AG04449 (cell line): ENCODE measurements around the gene CAV1.

Source experiments
- CTCF ChIA-PET: fragments of 350-600 bp; formaldehyde crosslinking; extraction: SDS; loops from one replicate; lab custom pipeline; 2021; ENCODE audit warnings: antibody characterized with exemption; lab: Yijun Ruan, JAX
- POLR2A ChIA-PET: fragments of 400-600, 350-600 bp; formaldehyde crosslinking; extraction: SDS; loops from one replicate; lab custom pipeline; 2020; ENCODE audit warnings: antibody characterized with exemption, inconsistent platforms; lab: Yijun Ruan, JAX
- DNase-seq: peaks from one replicate; pipeline ENCODE4 v3.0.0-alpha.2; 2010; ENCODE audit warnings: low read depth, low spot score
- H3K4me3 ChIP-seq: 2 replicates; pipeline ENCODE4 v1.5.1; 2011; ENCODE audit warnings: low read depth, mild to moderate bottlenecking, control low read depth, low read length
- TF ChIP-seq, protein P1 (sequence below): IDR thresholded peaks from one replicate; pipeline ENCODE4 v1.5.1; 2011; ENCODE audit warnings: mild to moderate bottlenecking, moderate library complexity, low read length, control low read depth, inconsistent platforms; ENCODE audit not compliant: insufficient read depth; ENCODE audit errors: missing control alignments

CAV1 gene

DNA sequence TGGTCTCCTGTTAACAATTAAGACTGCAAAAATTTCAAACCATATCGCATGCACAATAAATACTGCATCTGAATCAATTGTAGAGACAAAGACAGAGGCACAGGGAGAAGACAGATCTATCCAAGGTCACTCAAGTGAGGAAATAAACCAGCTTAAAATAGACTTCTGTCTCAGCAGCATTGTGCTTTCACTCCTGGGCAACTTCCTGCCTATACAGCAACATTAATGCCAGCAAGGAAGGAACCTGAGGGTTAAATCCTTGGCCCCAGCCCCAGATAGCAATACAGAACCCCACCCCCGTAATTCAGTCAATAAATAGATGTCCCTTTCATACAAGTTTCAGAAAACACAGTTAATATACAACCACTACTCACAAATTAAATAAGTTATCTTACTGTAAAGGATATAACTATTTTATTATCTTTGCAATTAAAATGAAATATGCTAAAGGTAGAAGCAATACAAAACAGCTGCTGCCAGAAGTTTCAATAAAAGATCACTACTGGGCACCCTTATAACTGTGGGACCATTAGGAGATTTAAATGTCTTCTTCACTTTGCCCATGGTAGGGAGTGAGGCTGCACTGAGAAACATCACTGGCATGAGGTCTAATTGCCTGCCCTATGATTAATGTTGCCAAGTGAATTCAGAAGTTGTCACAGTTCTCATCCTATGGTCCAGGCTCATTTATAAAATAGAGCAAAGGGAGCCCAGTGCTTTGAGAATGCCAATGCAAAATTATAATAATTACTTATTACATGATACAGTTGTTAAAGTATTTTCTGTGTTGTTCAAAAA is 49.4 kb downstream of the CAV1 start:
- no peak overlapping the region for H3K4me3 ChIP-seq
- TF ChIP-seq, protein P1, sequence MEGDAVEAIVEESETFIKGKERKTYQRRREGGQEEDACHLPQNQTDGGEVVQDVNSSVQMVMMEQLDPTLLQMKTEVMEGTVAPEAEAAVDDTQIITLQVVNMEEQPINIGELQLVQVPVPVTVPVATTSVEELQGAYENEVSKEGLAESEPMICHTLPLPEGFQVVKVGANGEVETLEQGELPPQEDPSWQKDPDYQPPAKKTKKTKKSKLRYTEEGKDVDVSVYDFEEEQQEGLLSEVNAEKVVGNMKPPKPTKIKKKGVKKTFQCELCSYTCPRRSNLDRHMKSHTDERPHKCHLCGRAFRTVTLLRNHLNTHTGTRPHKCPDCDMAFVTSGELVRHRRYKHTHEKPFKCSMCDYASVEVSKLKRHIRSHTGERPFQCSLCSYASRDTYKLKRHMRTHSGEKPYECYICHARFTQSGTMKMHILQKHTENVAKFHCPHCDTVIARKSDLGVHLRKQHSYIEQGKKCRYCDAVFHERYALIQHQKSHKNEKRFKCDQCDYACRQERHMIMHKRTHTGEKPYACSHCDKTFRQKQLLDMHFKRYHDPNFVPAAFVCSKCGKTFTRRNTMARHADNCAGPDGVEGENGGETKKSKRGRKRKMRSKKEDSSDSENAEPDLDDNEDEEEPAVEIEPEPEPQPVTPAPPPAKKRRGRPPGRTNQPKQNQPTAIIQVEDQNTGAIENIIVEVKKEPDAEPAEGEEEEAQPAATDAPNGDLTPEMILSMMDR: no peak
- ChIA-PET CTCF (interaction anchor here (0.8 to 1.5 kb wide), 3 partner anchors 8 to 252 kb away, joined by 3 to 5 read pairs (median 4); no protein-coding TSS in a partner anchor), POLR2A (interaction anchor here (0.7 kb wide), 1 partner anchor 345 kb away, joined by 4 read pairs; no protein-coding TSS in a partner anchor)
- no peak for DNase-seq

DNA sequence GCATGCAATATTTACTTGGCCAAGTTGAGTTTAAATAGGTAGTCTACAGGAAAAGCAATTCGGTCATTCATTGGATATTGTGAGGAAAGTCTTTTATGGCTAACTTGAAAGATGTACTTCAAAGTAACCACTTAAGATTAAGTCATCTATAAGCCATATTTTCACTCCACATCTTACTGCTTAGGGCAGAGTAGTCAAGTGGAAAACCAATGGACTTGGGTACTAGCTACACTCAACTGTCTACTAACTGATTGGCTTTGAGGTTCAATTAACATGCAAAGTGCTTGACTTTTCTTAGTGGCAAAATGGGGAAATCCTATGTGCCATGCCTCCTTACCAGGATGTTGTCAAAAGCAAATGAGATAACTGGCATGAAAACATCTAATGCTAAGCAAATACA is 51.0 kb downstream of the CAV1 start:
- DNase-seq: no peak
- TF ChIP-seq, protein P1: no peak
- ChIA-PET CTCF (interaction anchor here (3.6 kb wide), 1 partner anchor 50 kb away, joined by 14 read pairs; the partner anchor contains the start of gene CAV1), POLR2A (interaction anchor here (0.6 kb wide), 1 partner anchor 42 kb away, joined by 3 read pairs; no protein-coding TSS in a partner anchor)
- H3K4me3 ChIP-seq: no peak overlapping the region

DNA sequence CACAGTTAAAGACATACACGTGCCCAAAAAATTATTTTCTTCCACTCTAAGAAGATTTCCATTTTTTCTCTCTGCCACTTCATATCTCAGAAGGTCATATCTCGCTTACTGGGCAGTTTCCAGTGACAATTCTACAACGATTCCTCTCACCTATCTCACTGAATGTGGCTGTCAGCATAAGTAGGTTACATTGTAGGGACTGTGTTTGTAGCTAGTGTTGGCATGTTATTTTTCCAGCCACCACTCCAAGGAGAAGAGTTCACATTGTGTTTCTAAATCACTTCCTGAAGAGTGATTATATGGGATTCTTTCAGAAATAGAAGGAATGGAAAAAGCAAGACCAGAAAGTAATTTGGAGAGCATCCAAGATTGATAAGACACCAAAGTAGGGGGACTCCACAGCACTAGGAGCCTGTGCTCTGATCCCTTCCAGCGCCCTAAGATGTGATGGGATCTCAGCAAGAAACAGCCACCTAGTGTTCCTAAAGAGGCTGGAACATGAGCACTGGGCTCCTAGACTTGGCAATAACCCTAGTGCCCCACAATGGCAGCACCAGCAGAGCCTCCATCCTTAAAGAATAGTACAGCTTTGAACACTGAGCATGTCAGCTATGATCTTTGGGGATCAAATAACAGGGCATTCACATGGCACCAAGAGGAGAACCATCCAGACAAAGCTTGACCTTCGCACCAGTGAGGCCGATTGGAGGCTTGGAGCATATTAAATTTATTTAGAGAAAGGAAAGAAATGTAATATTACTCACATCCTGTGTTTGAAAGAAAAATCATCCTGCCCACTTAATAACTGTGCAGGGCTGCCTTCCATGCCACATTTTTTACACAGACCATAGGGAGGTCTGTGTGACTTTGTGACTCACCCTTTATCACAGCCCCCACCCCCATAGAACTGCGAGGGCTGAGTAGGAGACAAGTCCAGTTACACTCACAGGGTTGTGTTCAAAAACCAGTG is 51.8 kb downstream of the CAV1 start:
- ChIA-PET POLR2A (interaction anchor here (0.6 to 1.8 kb wide), 5 partner anchors 11 to 51 kb away, joined by 3 to 7 read pairs (median 3); no protein-coding TSS in a partner anchor), CTCF (interaction anchor here (0.6 to 3.6 kb wide), 6 partner anchors 15 to 340 kb away, joined by 3 to 15 read pairs (median 6); partner anchors contain the start of gene CAV1)

DNA sequence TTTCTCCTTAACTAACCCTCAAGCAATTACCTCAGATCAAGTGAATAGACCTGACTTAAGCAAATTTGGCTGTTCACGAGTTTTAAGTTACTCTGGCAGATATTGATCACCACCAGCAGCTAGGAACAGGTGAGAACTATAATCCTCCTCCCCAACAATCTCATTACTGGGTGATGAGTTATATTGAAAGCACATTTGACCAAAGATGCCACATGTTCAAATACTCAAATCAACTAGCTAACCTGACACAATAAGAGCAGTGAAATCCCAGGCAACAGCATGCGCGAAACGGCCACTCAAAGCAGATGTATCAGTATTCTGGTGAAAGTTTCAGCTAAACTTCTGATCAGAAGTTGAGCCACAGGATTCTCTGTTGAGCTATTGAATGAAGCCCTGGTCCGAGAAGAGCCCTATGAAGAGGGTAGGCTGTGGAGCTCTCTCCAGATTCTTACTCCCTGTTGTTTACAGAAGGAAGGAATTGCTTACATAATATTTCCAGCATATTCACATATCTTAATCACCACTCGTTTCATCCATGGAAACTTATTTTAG is 52.6 kb downstream of the CAV1 start:
- no peak for DNase-seq
- CTCF ChIA-PET: interaction anchor here (0.6 to 3.6 kb wide), 10 partner anchors 12 to 340 kb away, joined by 3 to 15 read pairs (median 5); partner anchors contain the start of gene CAV1
- POLR2A ChIA-PET: interaction anchor here (0.8 to 1.8 kb wide), 5 partner anchors 10 to 123 kb away, joined by 3 to 7 read pairs (median 4); no protein-coding TSS in a partner anchor
- H3K4me3 ChIP-seq: no peak overlapping the region
- TF ChIP-seq, protein P1: no peak

More for the DNA sequence above, 51.8 kb downstream of the CAV1 start:
- DNase-seq: peak; percentile 86
- TF ChIP-seq, protein P1: no peak
- H3K4me3 ChIP-seq: no peak overlapping the region

DNA sequence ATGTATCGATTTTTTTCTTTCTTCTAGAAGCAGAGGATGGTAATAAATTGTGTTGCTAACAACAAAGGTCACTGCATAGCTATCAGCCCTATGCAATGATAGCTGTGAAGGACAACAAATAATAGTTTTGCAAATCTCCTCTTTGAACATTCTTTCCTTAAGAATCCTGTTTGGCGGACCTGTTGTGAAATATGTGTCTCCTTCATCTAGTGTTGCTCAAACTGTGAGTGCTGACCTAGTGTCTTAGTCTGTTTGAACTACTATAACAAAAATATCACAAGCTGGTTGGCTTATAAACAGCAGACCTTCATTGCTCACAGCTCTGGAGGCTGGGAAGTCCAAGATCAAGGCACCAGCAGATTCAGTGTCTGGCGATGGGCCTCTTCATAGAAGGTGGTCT is 53.7 kb downstream of the CAV1 start:
- TF ChIP-seq, protein P1: no peak
- ChIA-PET POLR2A (no interaction called here), CTCF (interaction anchor here (0.6 to 3.6 kb wide), 4 partner anchors 10 to 398 kb away, joined by 3 to 15 read pairs (median 10); partner anchors contain the start of gene CAV1)
- H3K4me3 ChIP-seq: no peak overlapping the region
- DNase-seq: no peak
